SK-N-SH treated with all-trans-retinoic acid at 6 μM for 48 hours (cell line): Measurements from ENCODE around the gene CFAP210.
"Not testable (repeated sequence)": the region's sequence is repeated elsewhere in the genome, so short reads cannot be mapped to it uniquely, and the experiment has no call there.

Source experiments
- GLIS3 ChIP-seq: fragments of 250-450 bp; sonication (Bioruptor Pico); IDR thresholded peaks from 2 replicates; pipeline ENCODE4 v1.5.0; 2020; ENCODE audit warnings: mild to moderate bottlenecking, moderate library complexity
- SNAI2 ChIP-seq: fragments of 250-450 bp; sonication (Bioruptor Pico); IDR thresholded peaks from 2 replicates; pipeline ENCODE4 v1.5.0; 2020; ENCODE audit warnings: mild to moderate bottlenecking, moderate library complexity
- ZFP30 ChIP-seq: fragments of 450-650 bp; formaldehyde crosslinking; IDR thresholded peaks from 2 replicates; pipeline ENCODE4 v1.5.0; 2022; ENCODE audit warnings: mild to moderate bottlenecking, moderate library complexity

DNA sequence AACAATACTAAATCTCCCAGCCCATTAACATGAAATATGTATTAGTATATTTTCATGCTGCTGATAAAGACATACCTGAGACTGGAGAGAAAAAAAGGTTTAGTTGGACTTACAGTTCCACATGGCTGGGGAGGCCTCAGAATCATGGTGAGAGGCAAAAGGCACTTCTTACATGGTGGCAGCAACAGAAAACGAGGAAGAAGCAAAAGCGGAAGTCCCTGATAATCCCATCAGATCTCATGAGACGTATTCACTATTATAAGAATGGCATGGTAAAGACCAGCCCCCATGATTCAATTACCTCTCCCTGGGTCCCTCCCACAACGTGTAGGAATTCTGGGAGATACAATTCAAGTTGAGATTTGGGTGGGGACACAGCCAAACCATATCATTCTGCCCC is 7.4 kb downstream of the CFAP210 start:
- TF ChIP-seq SNAI2, GLIS3, ZFP30 (CRISPR knock-in tag): not testable (repeated sequence)
